HEK293T (cell line): ENCODE measurements around the gene NBEA.

Source experiments
- BHLHE40 ChIP-seq: fragments of 450-650 bp; IDR thresholded peaks from 2 replicates; pipeline ENCODE4 v1.6.1; 2016; ENCODE audit warnings: mild to moderate bottlenecking, moderate library complexity, borderline replicate concordance
- FOXA1 ChIP-seq: fragments of 450-650 bp; IDR thresholded peaks from 2 replicates; pipeline ENCODE4 v1.6.1; 2016; ENCODE audit warnings: mild to moderate bottlenecking
- FOXM1 ChIP-seq: fragments of 450-650 bp; IDR thresholded peaks from 2 replicates; pipeline ENCODE4 v1.6.1; 2017; ENCODE audit warnings: mild to moderate bottlenecking, borderline replicate concordance
- SUZ12 ChIP-seq: fragments of 450-650 bp; IDR thresholded peaks from 2 replicates; pipeline ENCODE4 v1.6.1; 2016; ENCODE audit warnings: mild to moderate bottlenecking
- TARDBP ChIP-seq: fragments of 450-650 bp; IDR thresholded peaks from 2 replicates; pipeline ENCODE4 v1.6.1; 2016

DNA sequence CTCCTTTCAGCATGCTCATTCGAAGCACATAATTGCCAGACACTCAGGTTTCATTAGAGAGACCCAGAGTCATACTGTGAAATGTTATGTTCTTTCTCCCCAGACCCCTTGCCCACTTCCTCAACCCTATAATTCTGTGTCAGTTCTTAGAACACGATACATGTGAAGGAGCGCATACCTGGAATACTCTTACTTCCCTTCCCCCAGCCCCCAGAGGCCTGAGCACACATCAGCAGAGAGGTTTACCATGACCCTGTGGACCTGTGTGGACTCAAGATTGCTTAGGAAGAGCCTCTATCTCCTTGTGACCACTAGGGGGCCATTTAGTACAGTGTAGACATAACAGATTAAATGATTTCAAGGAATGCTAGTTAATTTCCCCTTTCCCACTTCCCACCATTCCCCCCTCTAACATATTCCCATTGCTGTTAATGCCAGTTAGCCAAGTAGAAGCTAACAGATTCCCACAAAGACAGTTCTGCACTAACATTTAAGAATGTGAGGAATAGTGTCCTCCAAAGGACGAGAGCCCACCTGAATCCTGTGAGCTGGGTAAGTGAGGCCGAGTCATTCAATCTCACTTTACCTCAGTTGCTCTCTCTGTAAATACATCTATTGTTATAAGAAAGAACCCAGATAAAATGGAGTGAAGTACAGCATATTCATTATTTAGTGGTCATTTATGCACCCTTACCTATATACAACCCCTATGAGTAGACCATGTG is 688.6 kb downstream of the NBEA start:
- TF ChIP-seq FOXM1 (no peak), TARDBP (no peak), SUZ12 (no peak), BHLHE40 (no peak), FOXA1 (no peak)
